BLaER1 treated with 17β-estradiol and CSF1 and Interleukin-3, amounts not matched to agents 10 nM and 100 nM (cell line): ENCODE results near the gene OSBPL2.

Experiments
- H3K27ac ChIP-seq, 11 experiments: shearing (Covaris generic); formaldehyde crosslinking; 2 replicates each; pipeline ENCODE4 v1.8.1; 2022
- H3K27me3 ChIP-seq, 11 experiments: shearing (Covaris generic); formaldehyde crosslinking; 2 replicates each; pipeline ENCODE4 v1.8.1; 2022
- H3K36me3 ChIP-seq, 11 experiments: shearing (Covaris generic); formaldehyde crosslinking; 2 replicates each; pipeline ENCODE4 v1.8.1; 2022
- H3K4me1 ChIP-seq, 10 experiments: shearing (Covaris generic); formaldehyde crosslinking; 2 replicates each; pipeline ENCODE4 v1.8.1; 2022
- H3K4me2 ChIP-seq, 11 experiments: shearing (Covaris generic); formaldehyde crosslinking; 2 replicates each; pipeline ENCODE4 v1.8.1; 2022
- H3K4me3 ChIP-seq, 10 experiments: shearing (Covaris generic); formaldehyde crosslinking; 2 replicates each; pipeline ENCODE4 v1.8.1; 2022
- H3K9ac ChIP-seq, 11 experiments: shearing (Covaris generic); formaldehyde crosslinking; 2 replicates each; pipeline ENCODE4 v1.8.1; 2022
- H3K9me3 ChIP-seq, 11 experiments: shearing (Covaris generic); formaldehyde crosslinking; replicated peaks in 1 of 11; 2 replicates each; pipeline ENCODE4 v1.8.1; 2022
- H4K20me1 ChIP-seq, 11 experiments: shearing (Covaris generic); formaldehyde crosslinking; 2 replicates each; pipeline ENCODE4 v1.8.1; 2022
- Cebpa-rat ChIP-seq, 11 experiments: shearing (Covaris generic); IDR thresholded peaks; 2 replicates each; pipeline ENCODE4 v1.8.1; 2022

OSBPL2 gene

GRCh38 chr20:62309947-62310756 lies 71.8 kb downstream of the OSBPL2 start:
- Histone ChIP-seq H3K27ac (no peak overlapping the region), H3K4me3 (no peak overlapping the region), H3K36me3 (peaks cover 41 to 81% (median 65%) of the 10 kb centered on the region in 11 experiments), H3K27me3 (no peaks in the 10 kb centered on the region), H3K4me2 (no peak overlapping the region), H3K9me3 (no peaks in the 10 kb centered on the region), H3K9ac (no peak overlapping the region), H4K20me1 (peaks cover 37 to 84% (median 48%) of the 10 kb centered on the region in 11 experiments), H3K4me1 (peaks cover 3 to 23% (median 11%) of the 10 kb centered on the region in 10 experiments)
- no peak for TF ChIP-seq Cebpa-rat (IDR thresholded peaks at IDR 0.05)

DNA sequence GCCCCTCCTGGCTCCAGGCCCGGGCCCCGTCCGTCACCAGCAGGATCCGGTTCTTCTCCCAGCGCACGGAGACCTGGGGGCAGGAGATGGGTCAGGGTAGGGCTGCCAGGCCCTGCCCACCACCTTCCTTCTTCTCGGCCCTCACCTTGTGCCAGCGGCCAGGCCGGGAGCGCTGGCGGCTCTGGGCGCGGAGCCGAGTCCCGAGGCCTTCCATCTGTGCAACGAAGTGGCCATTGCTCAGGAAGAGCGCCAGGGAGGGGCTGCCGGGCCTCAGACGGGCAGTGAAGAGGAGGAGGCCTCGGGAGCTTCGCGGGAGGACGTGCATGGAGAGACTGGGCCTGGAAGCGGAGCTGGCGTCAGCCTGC lies 72.4 kb downstream of the OSBPL2 start:
- H3K27ac ChIP-seq = no peak overlapping the region
- H4K20me1 ChIP-seq = peaks cover 31 to 83% (median 43%) of the 10 kb centered on the region in 11 experiments
- no peaks in the 10 kb centered on the region for H3K27me3 ChIP-seq
- H3K9me3 ChIP-seq = no peaks in the 10 kb centered on the region
- peaks cover 36 to 81% (median 59%) of the 10 kb centered on the region in 11 experiments for H3K36me3 ChIP-seq
- H3K4me2 ChIP-seq = no peak overlapping the region
- no peak overlapping the region for H3K4me3 ChIP-seq
- peaks cover 0 to 17% (median 5%) of the 10 kb centered on the region in 10 experiments; a peak in 15 of 20 replicates for H3K4me1 ChIP-seq
- no peak overlapping the region; a peak in 1 of 22 replicates for H3K9ac ChIP-seq
- TF ChIP-seq Cebpa-rat (IDR thresholded peaks at IDR 0.05) = no peak

- H3K9me3 ChIP-seq = no peaks in the 10 kb centered on the region
- no peak overlapping the region for H3K4me3 ChIP-seq
- no peak overlapping the region; a peak in 1 of 22 replicates for H3K9ac ChIP-seq
- peaks cover 27 to 83% (median 39%) of the 10 kb centered on the region in 11 experiments for H4K20me1 ChIP-seq
- H3K4me2 ChIP-seq = no peak overlapping the region
- peaks cover 31 to 81% (median 55%) of the 10 kb centered on the region in 11 experiments for H3K36me3 ChIP-seq
- H3K27ac ChIP-seq = no peak overlapping the region
- peaks cover 0 to 13% (median under 1%) of the 10 kb centered on the region in 10 experiments; a peak in 9 of 20 replicates for H3K4me1 ChIP-seq
- no peak for TF ChIP-seq Cebpa-rat (IDR thresholded peaks at IDR 0.05)
- H3K27me3 ChIP-seq = no peaks in the 10 kb centered on the region
Measured at GRCh38 chr20:62311150-62311549, 72.8 kb downstream of the OSBPL2 start.

DNA sequence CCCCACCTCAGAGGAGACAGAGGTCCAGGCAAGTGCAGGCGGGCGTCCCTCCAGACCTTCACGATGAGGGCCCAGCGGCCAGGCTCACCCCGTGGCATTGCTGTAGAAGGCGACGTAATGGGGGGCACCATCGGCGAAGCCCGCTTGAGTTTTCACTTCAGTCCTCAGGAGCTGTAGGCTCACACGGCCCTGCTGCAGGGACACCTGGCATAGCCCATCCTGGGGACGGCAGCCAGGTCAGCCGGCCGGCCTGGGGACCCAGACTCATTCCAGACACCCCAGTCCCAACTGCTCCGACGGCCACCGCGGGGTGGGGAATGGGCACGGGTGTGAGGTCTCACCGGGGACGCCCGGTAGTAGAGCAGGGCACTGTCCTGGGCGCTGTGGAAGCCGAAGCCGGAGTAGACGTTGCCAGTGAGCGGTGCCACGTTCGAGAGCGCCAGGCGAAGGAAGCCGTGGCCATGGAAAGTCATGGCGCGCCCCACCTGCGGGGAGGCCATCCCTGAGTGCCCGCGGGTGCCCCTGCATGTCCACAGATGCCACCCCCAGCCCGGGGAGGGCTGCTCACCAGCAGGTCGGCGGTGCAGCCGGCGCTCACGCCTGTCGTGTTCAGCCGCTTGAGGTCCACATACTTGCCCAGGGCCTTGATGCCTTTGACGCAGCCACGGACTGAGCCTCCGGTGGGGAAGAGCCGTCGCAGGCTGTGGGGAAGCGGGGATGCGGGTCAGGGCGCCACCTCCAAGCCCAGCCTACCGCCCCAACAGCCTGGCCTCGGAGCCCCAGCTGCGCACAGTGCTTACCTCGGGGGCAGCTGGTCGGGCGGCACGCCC lies 73.7 kb downstream of the OSBPL2 start:
- Histone ChIP-seq H3K4me3 (no peak overlapping the region), H4K20me1 (peaks cover 18 to 83% (median 30%) of the 10 kb centered on the region in 11 experiments), H3K27me3 (no peaks in the 10 kb centered on the region), H3K9ac (no peak overlapping the region), H3K36me3 (peaks cover 22 to 81% (median 50%) of the 10 kb centered on the region in 11 experiments), H3K4me2 (no peak overlapping the region), H3K27ac (no peak overlapping the region), H3K4me1 (peaks cover 0 to 9% (median 0%) of the 10 kb centered on the region in 10 experiments; a peak in 3 of 20 replicates), H3K9me3 (no peaks in the 10 kb centered on the region)
- TF ChIP-seq Cebpa-rat (IDR thresholded peaks at IDR 0.05) = no peak

DNA sequence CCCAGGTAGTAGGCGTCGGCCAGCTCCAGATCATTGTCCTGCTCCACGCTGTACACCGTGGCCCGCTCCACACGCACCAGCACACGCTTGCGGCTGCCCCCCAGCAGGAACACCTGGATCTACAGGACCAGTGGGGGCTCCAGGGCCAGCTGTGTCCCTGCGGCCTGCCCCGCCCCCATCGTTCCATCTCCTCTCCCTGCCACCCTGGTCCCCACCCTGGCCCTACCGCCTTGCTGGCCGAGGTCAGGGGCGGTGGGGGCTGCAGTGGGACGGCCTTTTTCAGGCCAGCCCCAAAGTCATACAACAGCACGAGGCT lies 74.3 kb downstream of the OSBPL2 start:
- no peak for TF ChIP-seq Cebpa-rat (IDR thresholded peaks at IDR 0.05)
- Histone ChIP-seq H4K20me1 (peaks cover 12 to 79% (median 24%) of the 10 kb centered on the region in 11 experiments), H3K4me2 (no peak overlapping the region), H3K4me3 (no peak overlapping the region), H3K27ac (no peak overlapping the region), H3K4me1 (peaks cover 0 to 9% (median 0%) of the 10 kb centered on the region in 10 experiments; a peak in 3 of 20 replicates), H3K9ac (no peak overlapping the region), H3K36me3 (peaks cover 17 to 80% (median 49%) of the 10 kb centered on the region in 11 experiments), H3K9me3 (no peaks in the 10 kb centered on the region), H3K27me3 (no peaks in the 10 kb centered on the region)

GRCh38 chr20:62313021-62313420 lies 74.7 kb downstream of the OSBPL2 start:
- Histone ChIP-seq H3K4me1 (peaks cover 0 to 9% (median 0%) of the 10 kb centered on the region in 10 experiments; a peak in 3 of 20 replicates), H3K36me3 (peaks cover 13 to 76% (median 45%) of the 10 kb centered on the region in 11 experiments), H3K27me3 (no peaks in the 10 kb centered on the region), H3K9ac (no peak overlapping the region), H3K27ac (no peak overlapping the region), H3K4me2 (no peak overlapping the region), H3K4me3 (no peak overlapping the region), H3K9me3 (no peaks in the 10 kb centered on the region), H4K20me1 (peaks cover 8 to 75% (median 20%) of the 10 kb centered on the region in 11 experiments)
- no peak for TF ChIP-seq Cebpa-rat (IDR thresholded peaks at IDR 0.05)

GRCh38 chr20:62313460-62314338 lies 75.4 kb downstream of the OSBPL2 start:
- no peak for TF ChIP-seq Cebpa-rat (IDR thresholded peaks at IDR 0.05)
- H3K9me3 ChIP-seq = no peaks in the 10 kb centered on the region
- H3K27me3 ChIP-seq = no peaks in the 10 kb centered on the region
- H3K4me3 ChIP-seq = no peak overlapping the region
- H3K4me2 ChIP-seq = no peak overlapping the region
- peaks cover 1 to 71% (median 13%) of the 10 kb centered on the region in 11 experiments; a peak in 18 of 22 replicates for H4K20me1 ChIP-seq
- H3K4me1 ChIP-seq = peaks cover 0 to 9% (median 0%) of the 10 kb centered on the region in 10 experiments; a peak in 3 of 20 replicates
- peaks cover 6 to 69% (median 39%) of the 10 kb centered on the region in 11 experiments; a peak in 21 of 22 replicates for H3K36me3 ChIP-seq
- no peak overlapping the region for H3K9ac ChIP-seq
- H3K27ac ChIP-seq = no peak overlapping the region

GRCh38 chr20:62314339-62314638 lies 76.0 kb downstream of the OSBPL2 start:
- peaks cover under 1 to 63% (median 33%) of the 10 kb centered on the region in 11 experiments; a peak in 20 of 22 replicates for H3K36me3 ChIP-seq
- no peak overlapping the region for H3K4me2 ChIP-seq
- no peak overlapping the region for H3K9ac ChIP-seq
- H4K20me1 ChIP-seq = peaks cover 0 to 72% (median 8%) of the 10 kb centered on the region in 11 experiments; a peak in 10 of 22 replicates
- no peaks in the 10 kb centered on the region for H3K9me3 ChIP-seq
- H3K27me3 ChIP-seq = no peaks in the 10 kb centered on the region
- no peak overlapping the region for H3K4me3 ChIP-seq
- H3K4me1 ChIP-seq = peaks cover 0 to 9% (median 0%) of the 10 kb centered on the region in 10 experiments; a peak in 3 of 20 replicates
- H3K27ac ChIP-seq = no peak overlapping the region
- TF ChIP-seq Cebpa-rat (IDR thresholded peaks at IDR 0.05) = no peak
